HFF-Myc (cell line): ENCODE measurements around the gene AXIN1.

Source experiments
- DNase-seq: peaks from one replicate; pipeline ENCODE4 v3.0.0-alpha.2; 2011; ENCODE audit warnings: low read depth; ENCODE audit errors: extremely low read depth
- H3K4me3 ChIP-seq: replicated peaks from 2 replicates; pipeline ENCODE4 v1.5.1; 2011; ENCODE audit warnings: low read depth, mild to moderate bottlenecking, control low read depth, low read length
- TF ChIP-seq, protein P1 (sequence below): IDR thresholded peaks from 2 replicates; pipeline ENCODE4 v1.5.1; 2012; ENCODE audit warnings: mild to moderate bottlenecking, low read depth, low read length, control low read depth; ENCODE audit errors: missing control alignments

The AXIN1 gene

DNA sequence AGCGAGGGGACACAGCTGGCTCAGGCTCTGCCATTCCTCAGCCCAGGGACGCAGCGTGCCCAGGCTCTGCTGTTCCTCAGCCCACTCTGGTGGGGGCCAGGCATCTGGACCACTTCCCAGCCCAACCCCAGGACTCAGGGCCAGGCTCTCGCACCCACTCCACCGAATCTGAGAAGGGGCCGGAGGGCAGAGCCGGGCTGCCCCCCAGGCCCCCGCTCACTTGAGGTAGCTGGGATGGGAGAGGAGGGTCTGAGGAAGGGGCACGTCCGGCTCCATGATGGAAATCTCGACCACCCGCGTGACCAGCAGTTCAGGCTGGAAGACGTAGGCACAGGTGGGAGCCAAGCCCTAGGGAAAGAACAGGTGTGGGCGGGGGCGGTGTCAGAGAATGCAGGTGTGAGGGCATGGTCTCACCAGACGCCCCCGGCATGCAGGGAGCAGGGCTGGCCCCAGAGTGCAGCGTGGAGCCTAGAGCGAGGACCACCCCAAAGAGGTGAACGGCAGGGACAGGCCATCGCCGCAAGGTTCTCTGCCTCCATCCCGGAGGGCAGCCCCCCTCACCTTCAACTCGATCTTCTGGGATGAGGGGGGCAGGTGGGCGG lies 24.4 kb upstream of the AXIN1 start:
- TF ChIP-seq, protein P1, sequence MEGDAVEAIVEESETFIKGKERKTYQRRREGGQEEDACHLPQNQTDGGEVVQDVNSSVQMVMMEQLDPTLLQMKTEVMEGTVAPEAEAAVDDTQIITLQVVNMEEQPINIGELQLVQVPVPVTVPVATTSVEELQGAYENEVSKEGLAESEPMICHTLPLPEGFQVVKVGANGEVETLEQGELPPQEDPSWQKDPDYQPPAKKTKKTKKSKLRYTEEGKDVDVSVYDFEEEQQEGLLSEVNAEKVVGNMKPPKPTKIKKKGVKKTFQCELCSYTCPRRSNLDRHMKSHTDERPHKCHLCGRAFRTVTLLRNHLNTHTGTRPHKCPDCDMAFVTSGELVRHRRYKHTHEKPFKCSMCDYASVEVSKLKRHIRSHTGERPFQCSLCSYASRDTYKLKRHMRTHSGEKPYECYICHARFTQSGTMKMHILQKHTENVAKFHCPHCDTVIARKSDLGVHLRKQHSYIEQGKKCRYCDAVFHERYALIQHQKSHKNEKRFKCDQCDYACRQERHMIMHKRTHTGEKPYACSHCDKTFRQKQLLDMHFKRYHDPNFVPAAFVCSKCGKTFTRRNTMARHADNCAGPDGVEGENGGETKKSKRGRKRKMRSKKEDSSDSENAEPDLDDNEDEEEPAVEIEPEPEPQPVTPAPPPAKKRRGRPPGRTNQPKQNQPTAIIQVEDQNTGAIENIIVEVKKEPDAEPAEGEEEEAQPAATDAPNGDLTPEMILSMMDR = no peak
- H3K4me3 ChIP-seq = no peak overlapping the region
- no peak for DNase-seq

DNA sequence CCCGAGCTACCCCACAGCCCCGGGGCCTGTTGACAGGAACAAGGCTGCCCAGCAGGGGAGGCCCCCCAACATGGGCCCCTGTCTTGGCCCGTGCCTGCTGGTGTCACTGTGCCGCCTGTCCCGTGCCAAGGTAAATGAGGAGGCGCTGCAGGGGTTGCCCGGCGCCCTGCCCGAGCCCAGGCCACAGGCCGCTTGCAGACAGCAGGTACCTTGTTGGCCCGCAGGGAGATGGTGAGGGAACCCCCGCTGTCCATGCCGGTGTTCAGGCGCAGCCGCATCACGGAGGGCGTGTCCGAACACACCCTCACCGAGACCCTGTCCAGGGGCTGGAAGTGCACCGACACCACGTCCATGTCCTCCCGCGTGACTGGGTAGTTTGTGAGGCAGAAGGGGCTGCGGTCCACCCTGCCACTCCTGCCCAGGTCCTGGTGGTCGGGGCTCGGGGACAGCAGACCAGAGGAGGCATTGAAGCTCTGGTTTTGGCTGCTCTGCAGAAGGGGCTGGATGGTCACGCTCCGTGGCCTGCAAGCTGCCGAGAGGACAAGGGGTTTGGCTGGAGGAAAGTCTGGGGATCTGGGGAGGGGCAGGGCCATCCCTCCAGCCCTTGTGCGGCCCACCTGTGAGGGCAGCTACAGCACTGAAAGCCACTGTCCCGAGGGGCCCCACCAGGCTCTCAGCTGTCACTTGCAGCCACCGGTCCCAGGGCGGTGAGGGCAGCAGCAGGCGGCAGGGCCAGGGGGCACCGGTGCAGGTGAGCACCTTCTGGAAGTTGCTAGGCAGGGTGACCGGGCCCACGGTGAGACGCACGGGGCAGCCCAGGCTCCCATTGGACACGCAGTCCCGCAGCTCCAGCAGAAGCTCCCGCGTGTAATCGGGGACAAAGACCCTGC lies 23.6 kb upstream of the AXIN1 start:
- TF ChIP-seq, protein P1 = no peak
- DNase-seq = no peak
- no peak overlapping the region for H3K4me3 ChIP-seq

DNA sequence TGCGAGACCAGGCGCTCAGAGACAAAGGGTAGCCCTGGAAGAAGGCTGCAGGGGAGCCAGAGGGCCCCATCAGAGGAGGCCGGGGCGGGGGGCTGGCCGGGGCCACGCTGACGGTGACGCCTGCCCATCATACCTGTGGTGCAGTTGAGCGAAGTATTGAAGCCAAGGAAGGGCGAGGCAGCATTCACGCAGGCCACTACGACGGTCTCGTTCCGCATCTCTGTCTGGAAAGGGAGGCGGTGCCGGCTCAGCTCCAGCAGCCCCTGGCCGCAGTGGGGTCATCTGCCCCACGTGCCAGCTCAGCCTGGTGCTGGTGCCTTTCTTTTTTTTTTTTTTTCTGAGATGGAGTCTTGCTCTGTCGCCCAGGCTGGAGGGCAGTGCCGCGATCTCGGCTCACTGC lies 22.7 kb upstream of the AXIN1 start:
- DNase-seq = no peak
- TF ChIP-seq, protein P1 = no peak
- no peak overlapping the region for H3K4me3 ChIP-seq

DNA sequence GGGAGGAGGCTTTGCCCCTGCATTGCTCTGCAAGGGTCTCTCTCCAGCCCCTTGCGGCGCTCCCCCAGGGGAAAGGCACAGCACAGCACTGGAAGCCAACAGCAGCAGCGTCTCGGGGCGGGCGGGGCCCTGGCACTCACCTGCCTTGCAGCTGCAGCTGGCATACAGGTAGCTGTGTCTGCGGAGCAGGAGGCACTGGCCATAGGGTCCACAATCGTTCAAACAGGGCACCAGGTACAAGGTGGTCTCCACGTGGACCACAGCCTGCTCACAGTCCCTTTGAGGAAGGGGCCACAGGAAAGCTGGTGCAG lies 22.0 kb upstream of the AXIN1 start:
- H3K4me3 ChIP-seq = no peak overlapping the region
- TF ChIP-seq, protein P1 = no peak
- DNase-seq = no peak

DNA sequence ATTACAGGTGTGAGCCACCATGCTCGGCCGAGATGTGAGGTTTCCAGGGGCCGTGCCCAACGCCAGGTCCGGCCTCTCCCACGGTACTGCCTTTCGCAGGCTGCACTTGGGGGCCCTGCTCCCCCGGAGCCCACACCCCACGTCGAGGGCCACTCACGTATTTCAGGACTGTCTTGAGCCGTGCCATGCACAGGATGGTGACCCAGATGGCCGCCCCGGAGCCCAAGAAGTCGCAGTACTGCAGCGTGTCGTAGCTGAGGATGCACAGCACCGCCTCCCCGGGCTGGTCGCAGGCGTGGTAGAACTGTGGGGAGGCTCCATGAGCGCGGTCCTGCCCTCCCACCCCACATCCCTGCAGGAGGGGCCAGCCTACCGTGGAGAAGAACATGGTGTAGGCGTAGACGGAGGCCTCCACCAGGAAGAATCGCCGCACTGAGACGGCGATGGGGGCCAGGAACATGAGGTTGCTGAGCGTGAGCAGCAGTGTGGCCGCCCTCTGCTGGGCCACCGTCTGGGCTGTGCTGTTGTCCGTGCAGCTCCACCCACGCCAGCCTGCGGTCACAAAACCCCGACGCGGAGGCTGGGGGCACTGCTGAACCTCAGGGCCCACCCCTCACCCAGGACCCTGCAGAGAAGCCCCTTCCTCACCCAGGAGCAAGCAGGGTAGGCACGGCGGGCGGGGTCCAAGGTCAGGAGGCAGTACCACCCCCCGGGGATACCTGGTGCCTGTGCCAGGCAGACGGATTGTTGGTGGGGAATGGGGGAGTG lies 21.5 kb upstream of the AXIN1 start:
- TF ChIP-seq, protein P1 = no peak
- no peak for DNase-seq
- no peak overlapping the region for H3K4me3 ChIP-seq

DNA sequence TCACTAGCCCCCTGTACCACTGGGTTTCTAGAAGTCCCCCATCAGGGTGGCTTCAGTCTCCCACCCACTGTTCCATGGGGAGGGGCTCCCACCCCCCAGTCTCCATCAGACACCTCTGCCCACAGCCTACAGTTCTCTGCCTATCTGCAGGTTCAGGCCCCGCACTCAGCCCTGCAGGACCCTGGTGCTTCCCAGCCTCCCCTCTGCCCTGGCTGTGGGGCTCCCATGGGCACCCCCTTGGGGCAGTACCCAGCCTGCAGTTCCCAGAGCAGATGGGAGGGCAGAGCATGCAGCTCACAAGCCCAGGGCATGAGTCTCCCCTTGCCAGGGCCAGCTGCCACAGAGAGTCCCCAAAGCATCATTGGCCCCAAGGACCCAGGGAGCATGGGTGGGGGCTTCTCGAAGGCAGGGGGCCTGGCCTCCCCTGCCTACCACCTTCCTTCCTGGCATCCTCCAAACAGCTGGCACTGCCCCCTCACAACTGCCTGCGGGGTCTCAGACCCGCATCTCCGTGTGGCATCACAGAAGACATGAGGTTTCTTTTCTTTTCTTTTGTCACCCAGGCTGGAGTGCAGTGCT lies 20.6 kb upstream of the AXIN1 start:
- no peak overlapping the region for H3K4me3 ChIP-seq
- TF ChIP-seq, protein P1 = no peak

More for the DNA sequence above, 20.6 kb upstream of the AXIN1 start:
- no peak for DNase-seq
